Occipital lobe (tissue), 2 donors: ENCODE measurements around the gene FRMD4A. TPM values are rescaled to one million over a fixed set of nuclear protein-coding genes. Genes with fewer than 3 reads are reported as not detected.

Source experiments
- DNase-seq: peaks from one replicate; lab custom pipeline; 2025; lab: John Stamatoyannopoulos, UW
- total RNA-seq: library from RNA; depleted of rRNA; stranded (reverse); fragments of >200 nt; gene quantifications from one replicate; pipeline ENCODE4 v1.2.3, GENCODE V29; 2014

Gene FRMD4A
- total RNA-seq, 1 donor from 2014 or later: 153 TPM

DNA sequence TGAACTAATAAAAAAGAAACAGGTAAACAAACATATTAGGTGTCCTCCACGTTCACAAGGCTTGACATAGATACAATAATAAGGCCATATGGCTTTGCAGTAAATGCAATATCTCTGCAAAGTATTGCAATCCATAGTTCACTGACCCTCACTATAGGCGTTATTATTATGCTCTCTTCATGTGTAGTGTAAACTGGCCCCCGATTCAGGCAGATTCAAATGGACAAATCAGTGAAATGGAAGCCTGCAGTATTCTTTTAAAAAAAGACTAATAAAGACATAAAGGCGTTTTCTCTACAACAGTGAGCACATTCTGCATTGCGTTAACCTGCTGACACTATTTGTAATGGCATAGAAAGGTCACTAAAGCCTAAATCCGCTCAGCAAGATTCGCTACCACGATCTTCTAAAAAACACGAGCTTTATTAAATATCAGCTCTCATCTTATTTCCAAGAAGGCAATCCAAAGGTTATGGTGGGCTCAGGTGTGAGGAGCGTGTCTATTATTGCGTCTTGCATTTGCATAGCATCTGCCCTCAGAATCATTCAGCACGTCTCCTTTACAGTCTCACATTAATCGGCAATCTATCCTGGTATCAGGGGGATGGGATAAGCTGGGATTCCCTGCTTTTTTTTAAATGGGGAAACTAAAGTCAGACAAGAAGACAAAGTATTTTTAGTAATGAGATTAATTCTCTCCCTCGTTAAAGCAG lies 36.2 kb downstream of the FRMD4A start:
- no peak for DNase-seq

DNA sequence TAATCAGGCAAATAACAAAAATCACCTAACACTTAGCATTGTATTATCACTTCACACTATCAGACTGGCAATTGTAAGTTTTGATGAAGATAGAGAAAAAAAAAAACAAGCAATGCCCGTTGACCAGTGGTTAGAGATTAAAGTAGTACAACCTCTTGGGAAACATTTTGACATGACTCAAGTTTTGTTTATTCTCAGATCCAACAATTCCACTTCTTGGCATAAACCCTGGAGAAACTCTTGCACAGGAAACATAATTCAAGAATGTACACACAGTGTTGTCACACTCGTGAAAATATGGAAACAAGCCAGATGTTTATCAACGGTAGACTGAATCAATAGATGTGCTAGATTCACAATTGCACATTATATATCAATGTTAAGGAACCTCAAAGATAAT lies 37.2 kb downstream of the FRMD4A start:
- DNase-seq: no peak

GRCh38 chr10:14291296-14291695 lies 39.4 kb downstream of the FRMD4A start:
- DNase-seq: no peak

DNA sequence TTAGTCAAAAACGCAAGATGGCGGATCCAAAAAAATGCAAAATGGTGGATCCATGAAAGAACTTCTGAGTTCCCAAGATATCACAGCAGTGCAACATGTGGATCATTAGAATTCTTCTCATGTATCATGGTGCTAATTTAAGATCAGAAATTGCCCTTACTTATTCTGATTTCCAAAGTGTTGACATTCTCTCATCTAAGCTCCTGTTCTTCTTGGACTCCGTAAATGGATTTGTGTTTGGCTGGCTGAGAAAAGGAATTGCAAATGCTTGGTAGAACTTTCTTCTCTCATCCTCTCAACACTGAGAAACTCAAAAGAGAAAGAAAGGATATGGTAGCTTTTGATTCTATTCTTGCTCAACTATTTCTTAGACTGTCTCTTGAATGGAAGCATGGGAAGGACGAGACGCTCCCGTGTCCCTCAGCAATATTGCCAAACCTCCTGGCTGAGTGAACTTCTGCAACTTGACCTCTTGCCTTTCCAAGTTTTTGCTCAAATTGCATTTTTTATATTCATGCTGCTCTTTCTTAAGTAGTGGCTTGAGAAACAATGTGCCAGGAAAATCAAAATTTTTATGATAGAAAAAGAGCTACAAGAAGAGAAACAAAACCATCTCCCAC lies 44.7 kb downstream of the FRMD4A start:
- no peak for DNase-seq

GRCh38 chr10:14282276-14282675 lies 48.4 kb downstream of the FRMD4A start:
- DNase-seq: no peak

DNA sequence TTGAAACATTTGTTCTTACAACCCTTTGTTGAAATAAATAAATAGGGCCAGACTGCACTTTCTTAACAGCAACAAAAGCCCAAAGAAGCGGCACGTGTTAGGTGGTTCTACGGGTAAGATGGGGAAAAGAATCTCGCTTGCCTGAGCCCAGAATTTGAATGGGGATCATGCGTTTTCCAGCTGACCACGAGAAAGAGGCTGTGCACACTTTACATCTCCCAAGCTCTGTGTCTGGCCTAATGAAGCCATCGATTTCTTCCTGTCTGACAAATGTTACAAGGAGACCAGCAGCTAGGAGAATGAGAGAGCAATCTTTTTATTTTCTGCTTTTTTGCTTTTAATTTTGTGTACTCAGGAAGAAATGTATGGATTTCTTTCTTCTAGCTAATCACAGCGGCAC lies 52.2 kb downstream of the FRMD4A start:
- DNase-seq: no peak

GRCh38 chr10:14276210-14276609 lies 54.5 kb downstream of the FRMD4A start:
- DNase-seq: no peak

GRCh38 chr10:14271621-14272020 lies 59.1 kb downstream of the FRMD4A start:
- no peak for DNase-seq

DNA sequence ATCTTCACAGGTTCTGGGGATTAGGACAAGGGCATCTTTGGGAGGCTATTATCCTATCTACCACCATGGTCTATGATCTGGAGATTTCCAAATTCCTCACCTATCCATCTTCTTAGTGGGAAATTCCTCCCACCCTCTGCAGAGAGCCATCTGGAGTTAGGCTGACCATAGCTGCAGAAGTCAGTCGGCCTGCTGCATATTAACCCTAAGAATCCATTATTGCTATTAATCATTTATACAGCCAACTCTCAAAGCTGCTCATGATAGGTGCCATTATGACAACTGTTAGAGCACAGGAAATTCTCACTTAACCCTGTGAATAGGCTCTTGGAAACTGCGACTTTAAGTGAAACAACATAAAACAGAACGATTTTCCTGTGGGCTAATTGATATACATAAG lies 60.4 kb downstream of the FRMD4A start:
- DNase-seq: no peak

- DNase-seq: no peak
Measured at GRCh38 chr10:14265709-14266108, 65.0 kb downstream of the FRMD4A start.

GRCh38 chr10:14262836-14263425 lies 67.8 kb downstream of the FRMD4A start:
- DNase-seq: no peak

GRCh38 chr10:14261336-14261735 lies 69.4 kb downstream of the FRMD4A start:
- no peak for DNase-seq

DNA sequence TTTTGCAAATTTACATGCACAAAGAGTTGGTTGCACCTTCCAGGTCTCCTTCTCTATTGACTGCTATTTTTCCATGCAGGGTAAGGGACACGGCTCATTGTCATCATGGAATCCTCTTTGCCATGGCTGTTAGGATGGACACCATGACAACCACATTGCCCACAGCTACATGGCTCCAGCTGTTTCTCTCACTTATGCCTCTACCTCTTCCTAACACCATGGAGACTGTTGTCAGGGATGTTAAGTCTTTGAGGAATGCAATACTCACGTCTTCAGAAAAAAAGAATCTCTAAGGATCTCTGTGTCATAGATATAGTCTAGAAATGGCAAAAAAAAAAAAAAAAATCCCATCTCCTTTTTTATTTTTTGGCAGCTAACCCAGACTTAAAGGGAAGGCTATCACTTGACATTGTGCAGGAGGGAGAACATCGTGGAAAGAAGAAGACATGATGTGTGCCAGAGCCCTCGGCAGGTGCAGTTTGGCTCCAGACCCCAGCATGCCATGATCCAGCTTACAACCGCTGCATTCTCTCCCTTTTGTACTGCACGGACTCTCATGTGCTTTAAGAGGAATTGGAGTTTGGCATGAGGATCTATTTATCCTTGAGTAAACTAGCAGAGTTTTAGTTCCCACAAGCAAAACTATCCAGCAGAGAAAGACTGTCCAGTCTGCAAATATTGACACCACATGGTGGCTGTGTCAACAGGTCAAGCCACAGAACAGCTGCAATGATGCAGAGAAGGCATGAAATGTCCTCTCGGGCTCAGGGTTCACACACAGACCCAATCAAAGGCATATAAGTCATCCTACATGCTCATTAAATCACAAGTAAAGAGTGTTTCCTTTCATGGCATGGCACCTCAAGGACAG lies 70.8 kb downstream of the FRMD4A start:
- DNase-seq: no peak

GRCh38 chr10:14254368-14254767 lies 76.4 kb downstream of the FRMD4A start:
- no peak for DNase-seq

DNA sequence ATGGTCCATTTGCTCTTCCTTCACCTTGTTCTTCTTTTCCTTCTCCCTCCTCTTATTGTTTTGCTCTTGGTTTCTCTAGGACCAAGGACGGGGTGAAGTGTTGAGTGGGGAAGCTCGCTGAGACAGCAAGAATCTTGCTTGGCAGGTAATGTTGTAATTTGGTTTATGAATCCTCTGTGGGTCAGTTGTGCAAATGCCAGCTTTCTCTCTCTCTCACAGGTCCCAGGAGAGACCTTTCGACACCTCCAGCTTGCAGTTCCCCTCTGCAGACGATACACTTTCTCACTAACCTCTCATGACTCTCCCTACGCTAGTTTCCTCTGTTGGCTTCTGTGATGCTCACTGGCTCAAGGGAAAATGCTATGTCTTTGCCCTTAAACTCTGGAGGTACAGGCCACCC lies 77.0 kb downstream of the FRMD4A start:
- DNase-seq: no peak

DNA sequence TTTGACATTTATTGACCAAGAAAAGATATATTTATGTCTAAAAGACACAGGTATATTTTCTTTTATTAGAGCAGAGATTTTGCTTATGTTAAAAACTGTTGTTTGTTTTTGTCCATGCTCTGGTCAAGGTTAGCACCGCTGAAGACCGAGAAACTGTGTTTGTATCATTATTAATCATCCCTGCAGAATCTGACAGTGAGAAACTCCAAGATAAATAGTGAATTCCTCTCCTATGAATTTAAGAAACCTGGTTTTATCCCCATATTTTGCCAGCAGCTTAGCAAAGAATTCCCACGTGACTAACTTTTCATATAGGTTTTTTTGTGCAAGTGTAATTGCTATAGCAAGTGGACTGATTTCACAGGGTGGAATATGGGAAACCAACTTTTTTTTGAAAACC lies 77.6 kb downstream of the FRMD4A start:
- DNase-seq: no peak

DNA sequence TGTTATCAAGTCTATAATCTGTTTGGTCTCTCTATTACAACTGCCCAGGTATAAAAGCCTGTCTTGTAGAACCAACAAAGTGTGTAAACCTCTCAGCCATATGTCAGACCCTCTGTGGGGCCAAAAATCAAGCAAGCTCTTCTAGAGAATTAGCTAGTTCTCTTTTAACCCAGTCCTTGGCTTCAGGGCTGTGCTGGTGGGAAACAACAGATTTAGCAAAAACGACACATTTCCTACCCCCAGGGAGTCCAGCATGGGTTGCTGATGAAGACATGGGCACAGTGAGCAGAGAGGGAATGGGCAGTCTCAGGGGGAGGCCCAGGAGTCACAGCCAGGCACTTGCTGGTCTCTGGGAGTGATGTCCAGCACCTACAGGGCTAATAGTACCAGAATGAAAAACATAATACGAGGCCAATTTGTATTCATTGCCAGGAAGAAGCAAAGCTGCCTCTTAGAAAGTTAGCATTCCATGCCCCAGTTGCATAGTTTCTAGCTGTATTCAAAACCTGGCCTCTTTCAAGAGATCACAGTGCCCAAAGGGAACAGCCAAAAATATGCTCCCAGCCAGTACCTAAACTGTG lies 80.1 kb downstream of the FRMD4A start:
- no peak for DNase-seq

GRCh38 chr10:14247377-14248116 lies 83.2 kb downstream of the FRMD4A start:
- DNase-seq: no peak

GRCh38 chr10:14244801-14245211 lies 85.9 kb downstream of the FRMD4A start:
- no peak for DNase-seq

GRCh38 chr10:14244147-14244546 lies 86.6 kb downstream of the FRMD4A start:
- no peak for DNase-seq

DNA sequence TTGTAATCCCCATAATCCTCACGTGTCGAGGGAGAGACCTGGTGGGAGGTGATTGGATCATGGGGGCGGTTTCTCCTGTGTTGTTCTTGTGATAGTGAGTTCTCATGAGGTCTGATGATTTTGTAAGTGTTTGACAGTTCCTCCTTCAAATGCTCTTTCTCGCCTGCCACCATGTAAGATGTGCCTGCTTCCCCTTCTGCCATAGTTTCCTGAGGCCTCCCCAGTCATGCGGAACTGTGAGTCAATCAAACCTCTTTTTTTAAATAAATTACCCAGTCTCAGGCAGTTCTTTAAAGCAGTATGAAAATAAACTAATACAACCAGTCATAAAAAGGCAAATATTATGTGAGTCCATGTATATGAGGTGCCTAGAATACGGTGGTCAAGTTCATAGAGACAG lies 87.5 kb downstream of the FRMD4A start:
- no peak for DNase-seq
